Panc1 (cell line): Measurements from ENCODE around the gene RNF34.

Source experiments
- POLR2AphosphoS5 ChIP-seq: IDR thresholded peaks from 2 replicates; pipeline ENCODE4 v1.6.1; 2012; ENCODE audit warnings: mild to moderate bottlenecking, low read depth, low read length, moderate library complexity
- TCF7L2 ChIP-seq: IDR thresholded peaks from 2 replicates; pipeline ENCODE4 v1.6.1; 2011; ENCODE audit warnings: mild to moderate bottlenecking, low read depth, low read length, inconsistent platforms
- TF ChIP-seq, protein P1 (sequence below): fragments of 450-650 bp; IDR thresholded peaks from 2 replicates; pipeline ENCODE4 v1.5.1; 2017; ENCODE audit warnings: mild to moderate bottlenecking
- TF ChIP-seq, protein P2 (sequence below), 2 experiments: IDR thresholded peaks; 2 replicates each; pipeline ENCODE4 v1.6.1; 2011 to 2012; ENCODE audit warnings: low read depth in 2 of 2, control low read depth in 1 of 2, low read length in 1 of 2, mild to moderate bottlenecking in 1 of 2, moderate library complexity in 1 of 2; ENCODE audit not compliant: insufficient read depth in 1 of 2

DNA sequence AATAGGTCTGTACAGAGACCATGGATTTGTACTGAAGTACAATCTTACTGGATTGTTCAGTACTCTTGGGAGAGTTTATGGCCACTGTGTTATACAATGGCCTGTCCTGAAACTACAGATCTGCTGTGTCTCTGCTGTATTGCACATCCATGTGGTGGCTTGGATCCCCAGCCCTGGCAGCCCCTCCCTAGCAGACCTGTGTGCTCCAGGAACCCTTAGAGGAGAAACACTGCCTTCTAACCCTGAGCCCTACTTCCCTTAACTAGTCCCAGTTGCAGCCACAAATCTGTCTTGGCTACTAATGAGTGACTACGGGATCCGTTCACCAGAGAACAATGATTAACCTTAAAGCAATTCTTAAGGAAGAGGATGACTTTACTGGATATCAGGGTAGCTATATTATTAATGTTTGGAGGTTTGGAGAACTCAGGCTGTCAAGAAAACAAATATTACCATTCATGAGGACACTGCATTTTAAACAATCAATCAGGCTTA is 27.7 kb downstream of the RNF34 start:
- TF ChIP-seq, protein P1, sequence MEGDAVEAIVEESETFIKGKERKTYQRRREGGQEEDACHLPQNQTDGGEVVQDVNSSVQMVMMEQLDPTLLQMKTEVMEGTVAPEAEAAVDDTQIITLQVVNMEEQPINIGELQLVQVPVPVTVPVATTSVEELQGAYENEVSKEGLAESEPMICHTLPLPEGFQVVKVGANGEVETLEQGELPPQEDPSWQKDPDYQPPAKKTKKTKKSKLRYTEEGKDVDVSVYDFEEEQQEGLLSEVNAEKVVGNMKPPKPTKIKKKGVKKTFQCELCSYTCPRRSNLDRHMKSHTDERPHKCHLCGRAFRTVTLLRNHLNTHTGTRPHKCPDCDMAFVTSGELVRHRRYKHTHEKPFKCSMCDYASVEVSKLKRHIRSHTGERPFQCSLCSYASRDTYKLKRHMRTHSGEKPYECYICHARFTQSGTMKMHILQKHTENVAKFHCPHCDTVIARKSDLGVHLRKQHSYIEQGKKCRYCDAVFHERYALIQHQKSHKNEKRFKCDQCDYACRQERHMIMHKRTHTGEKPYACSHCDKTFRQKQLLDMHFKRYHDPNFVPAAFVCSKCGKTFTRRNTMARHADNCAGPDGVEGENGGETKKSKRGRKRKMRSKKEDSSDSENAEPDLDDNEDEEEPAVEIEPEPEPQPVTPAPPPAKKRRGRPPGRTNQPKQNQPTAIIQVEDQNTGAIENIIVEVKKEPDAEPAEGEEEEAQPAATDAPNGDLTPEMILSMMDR, result no peak
- TF ChIP-seq, protein P2, sequence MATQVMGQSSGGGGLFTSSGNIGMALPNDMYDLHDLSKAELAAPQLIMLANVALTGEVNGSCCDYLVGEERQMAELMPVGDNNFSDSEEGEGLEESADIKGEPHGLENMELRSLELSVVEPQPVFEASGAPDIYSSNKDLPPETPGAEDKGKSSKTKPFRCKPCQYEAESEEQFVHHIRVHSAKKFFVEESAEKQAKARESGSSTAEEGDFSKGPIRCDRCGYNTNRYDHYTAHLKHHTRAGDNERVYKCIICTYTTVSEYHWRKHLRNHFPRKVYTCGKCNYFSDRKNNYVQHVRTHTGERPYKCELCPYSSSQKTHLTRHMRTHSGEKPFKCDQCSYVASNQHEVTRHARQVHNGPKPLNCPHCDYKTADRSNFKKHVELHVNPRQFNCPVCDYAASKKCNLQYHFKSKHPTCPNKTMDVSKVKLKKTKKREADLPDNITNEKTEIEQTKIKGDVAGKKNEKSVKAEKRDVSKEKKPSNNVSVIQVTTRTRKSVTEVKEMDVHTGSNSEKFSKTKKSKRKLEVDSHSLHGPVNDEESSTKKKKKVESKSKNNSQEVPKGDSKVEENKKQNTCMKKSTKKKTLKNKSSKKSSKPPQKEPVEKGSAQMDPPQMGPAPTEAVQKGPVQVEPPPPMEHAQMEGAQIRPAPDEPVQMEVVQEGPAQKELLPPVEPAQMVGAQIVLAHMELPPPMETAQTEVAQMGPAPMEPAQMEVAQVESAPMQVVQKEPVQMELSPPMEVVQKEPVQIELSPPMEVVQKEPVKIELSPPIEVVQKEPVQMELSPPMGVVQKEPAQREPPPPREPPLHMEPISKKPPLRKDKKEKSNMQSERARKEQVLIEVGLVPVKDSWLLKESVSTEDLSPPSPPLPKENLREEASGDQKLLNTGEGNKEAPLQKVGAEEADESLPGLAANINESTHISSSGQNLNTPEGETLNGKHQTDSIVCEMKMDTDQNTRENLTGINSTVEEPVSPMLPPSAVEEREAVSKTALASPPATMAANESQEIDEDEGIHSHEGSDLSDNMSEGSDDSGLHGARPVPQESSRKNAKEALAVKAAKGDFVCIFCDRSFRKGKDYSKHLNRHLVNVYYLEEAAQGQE (IDR thresholded peaks at IDR 0.05; ENCODE audit: insufficient read depth in 1 of 2, low read depth in 2 of 2, low read length in 1 of 2), result no peak
- TF ChIP-seq POLR2AphosphoS5 (no peak), TCF7L2 (no peak)
